DND-41 (cell line): ENCODE data around the gene SYNDIG1.

Experiments used
- ATAC-seq: fragments of 200-7000 bp; cut with Tn5 transposase; 3 replicates; pipeline ENCODE4 v1.9.1; 2021; ENCODE audit warnings: low read depth; ENCODE audit not compliant: insufficient read depth
- DNase-seq: peaks from one replicate; pipeline ENCODE4 v3.0.0-alpha.2; 2020
- H2AFZ ChIP-seq: 2 replicates; pipeline ENCODE4 v1.6.0; 2012; ENCODE audit warnings: low read depth, low read length
- H3K27ac ChIP-seq: 2 replicates; pipeline ENCODE4 v1.5.1; 2012; ENCODE audit warnings: low read length, inconsistent platforms
- H3K27me3 ChIP-seq: fragments of 200-600 bp; sonication (generic); 2 replicates; pipeline ENCODE4 v1.6.0; 2012; ENCODE audit warnings: low read length, mild to moderate bottlenecking, inconsistent platforms; ENCODE audit not compliant: insufficient read depth, poor library complexity
- H3K36me3 ChIP-seq: 2 replicates; pipeline ENCODE4 v1.5.1; 2012; ENCODE audit warnings: low read length, inconsistent platforms; ENCODE audit not compliant: insufficient read depth
- H3K4me1 ChIP-seq: 2 replicates; pipeline ENCODE4 v1.5.1; 2012; ENCODE audit warnings: mild to moderate bottlenecking, low read length; ENCODE audit not compliant: insufficient read depth
- H3K4me2 ChIP-seq: 2 replicates; pipeline ENCODE4 v1.6.0; 2012; ENCODE audit warnings: mild to moderate bottlenecking, moderate library complexity, low read length, inconsistent platforms; ENCODE audit not compliant: insufficient read depth
- H3K4me3 ChIP-seq, 2 experiments: fragments of 200-600 bp in 1 of 2; shearing (Covaris generic) in 1 of 2; 2 replicates each; pipeline ENCODE4 v1.5.1; 2012 to 2016; ENCODE audit warnings: inconsistent platforms in 2 of 2, low read length in 2 of 2, mild to moderate bottlenecking in 2 of 2, low read depth in 1 of 2, moderate library complexity in 1 of 2
- H3K79me2 ChIP-seq: 2 replicates; pipeline ENCODE4 v1.6.0; 2012; ENCODE audit warnings: low read length, inconsistent platforms; ENCODE audit not compliant: insufficient read depth
- H3K9ac ChIP-seq: 2 replicates; pipeline ENCODE4 v1.6.0; 2012; ENCODE audit warnings: low read depth, mild to moderate bottlenecking, inconsistent platforms, low read length, moderate library complexity
- H3K9me3 ChIP-seq: 2 replicates; pipeline ENCODE4 v1.5.1; 2012; ENCODE audit warnings: low read length, moderate library complexity, mild to moderate bottlenecking, inconsistent platforms; ENCODE audit not compliant: insufficient read depth, severe bottlenecking
- H4K20me1 ChIP-seq: 2 replicates; pipeline ENCODE4 v1.6.0; 2012; ENCODE audit warnings: low read length; ENCODE audit not compliant: insufficient read depth
- CTCF ChIP-seq: IDR thresholded peaks from 2 replicates; pipeline ENCODE4 v1.5.1; 2012; ENCODE audit warnings: borderline replicate concordance, low read length, moderate library complexity, mild to moderate bottlenecking; ENCODE audit not compliant: poor library complexity, severe bottlenecking; ENCODE audit errors: extremely low read depth
- EZH2 ChIP-seq: IDR thresholded peaks from 3 replicates; pipeline ENCODE4 v1.6.1; 2012; ENCODE audit warnings: borderline replicate concordance, low read depth, mild to moderate bottlenecking, moderate library complexity, low read length, inconsistent platforms; ENCODE audit not compliant: severe bottlenecking

Gene SYNDIG1

GRCh38 chr20:24647713-24648112, 178.3 kb downstream of the SYNDIG1 start:
- no peak overlapping the region for H3K27ac ChIP-seq
- no peaks in the 10 kb centered on the region for H3K36me3 ChIP-seq
- H3K79me2 ChIP-seq: no peaks in the 10 kb centered on the region
- H3K9me3 ChIP-seq: no peaks in the 10 kb centered on the region
- no peaks in the 10 kb centered on the region for H3K27me3 ChIP-seq
- TF ChIP-seq CTCF (no peak), EZH2 (no peak)
- H3K4me2 ChIP-seq: no peak overlapping the region
- no peaks in the 10 kb centered on the region for H4K20me1 ChIP-seq
- H3K4me1 ChIP-seq: peaks cover 10% of the 10 kb centered on the region
- no peak overlapping the region for H3K4me3 ChIP-seq
- H3K9ac ChIP-seq: no peak overlapping the region
- H2AFZ ChIP-seq: no peak overlapping the region
- ATAC-seq (no peak), DNase-seq (no peak)

GRCh38 chr20:24648481-24648880, 179.1 kb downstream of the SYNDIG1 start:
- Histone ChIP-seq H2AFZ (no peak overlapping the region), H3K27me3 (no peaks in the 10 kb centered on the region), H4K20me1 (no peaks in the 10 kb centered on the region), H3K79me2 (no peaks in the 10 kb centered on the region), H3K9me3 (no peaks in the 10 kb centered on the region), H3K9ac (no peak overlapping the region), H3K4me3 (no peak overlapping the region), H3K36me3 (no peaks in the 10 kb centered on the region), H3K4me1 (peaks cover 10% of the 10 kb centered on the region), H3K4me2 (no peak overlapping the region), H3K27ac (no peak overlapping the region)
- no peak for DNase-seq
- ATAC-seq: no peak
- no peak for TF ChIP-seq EZH2
- no peak for TF ChIP-seq CTCF

GRCh38 chr20:24648919-24649318, 179.5 kb downstream of the SYNDIG1 start:
- Histone ChIP-seq H3K27me3 (no peaks in the 10 kb centered on the region), H3K9ac (no peak overlapping the region), H2AFZ (no peak overlapping the region), H3K27ac (no peak overlapping the region), H3K4me3 (no peak overlapping the region), H3K36me3 (no peaks in the 10 kb centered on the region), H4K20me1 (no peaks in the 10 kb centered on the region), H3K79me2 (no peaks in the 10 kb centered on the region), H3K4me2 (no peak overlapping the region), H3K4me1 (peaks cover 10% of the 10 kb centered on the region), H3K9me3 (no peaks in the 10 kb centered on the region)
- ATAC-seq (no peak), DNase-seq (no peak)
- TF ChIP-seq EZH2: no peak
- TF ChIP-seq CTCF: no peak

- Histone ChIP-seq H3K27me3 (no peaks in the 10 kb centered on the region), H3K36me3 (no peaks in the 10 kb centered on the region), H3K4me1 (peaks cover 10% of the 10 kb centered on the region), H4K20me1 (no peaks in the 10 kb centered on the region), H2AFZ (no peak overlapping the region), H3K4me3 (no peak overlapping the region), H3K9me3 (no peaks in the 10 kb centered on the region), H3K27ac (no peak overlapping the region), H3K79me2 (no peaks in the 10 kb centered on the region), H3K4me2 (no peak overlapping the region), H3K9ac (no peak overlapping the region)
- no peak for DNase-seq
- ATAC-seq: no peak
- TF ChIP-seq EZH2 (no peak), CTCF (no peak)
Measured at GRCh38 chr20:24649787-24650490, 180.5 kb downstream of the SYNDIG1 start.
